A549 (cell line): ENCODE results near the gene PCDHGC4.

Experiments
- BHLHE40 ChIP-seq: IDR thresholded peaks from 2 replicates; pipeline ENCODE4 v1.6.1; 2012; ENCODE audit warnings: low read depth, low read length, inconsistent platforms
- CTCF ChIP-seq: fragments of >200 bp; sonication (Bioruptor Twin); formaldehyde crosslinking; IDR thresholded peaks from 3 replicates; pipeline ENCODE4 v1.5.1; 2016
- EHMT2 ChIP-seq: fragments of 200-600 bp; sonication (generic); IDR thresholded peaks from 2 replicates; pipeline ENCODE4 v1.6.1; 2016; ENCODE audit warnings: antibody characterized with exemption, low read depth, mild to moderate bottlenecking, moderate library complexity
- MAFK ChIP-seq: fragments of 450-650 bp; IDR thresholded peaks from 2 replicates; pipeline ENCODE4 v1.6.1; 2014; ENCODE audit not compliant: partially characterized antibody
- NFE2L2 ChIP-seq: fragments of 150-350 bp; conservative IDR thresholded peaks from 2 replicates; pipeline ENCODE4 v1.6.1; 2014; ENCODE audit warnings: low read length
- NPAS2 ChIP-seq: fragments of 250-450 bp; sonication (Bioruptor Pico); IDR thresholded peaks from 2 replicates; pipeline ENCODE4 v1.8.0; 2022; ENCODE audit warnings: mild to moderate bottlenecking, moderate library complexity, borderline replicate concordance
- POLR2A ChIP-seq: IDR thresholded peaks from 2 replicates; pipeline ENCODE4 v1.6.1; 2012; ENCODE audit warnings: mild to moderate bottlenecking, low read length
- POLR2AphosphoS2 ChIP-seq: conservative IDR thresholded peaks from 2 replicates; pipeline ENCODE4 v1.6.1; 2012; ENCODE audit warnings: low read length, improper control_type of control experiment, inconsistent platforms
- RAD21 ChIP-seq, 2 experiments: fragments of >200 bp in 1 of 2; sonication (Bioruptor Twin) in 1 of 2; formaldehyde crosslinking in 1 of 2; IDR thresholded peaks in 1 of 2; conservative IDR thresholded peaks in 1 of 2; 2 replicates in 1 of 2; 3 replicates in 1 of 2; pipeline ENCODE4 v1.6.1; 2012 to 2018; ENCODE audit warnings: inconsistent platforms in 1 of 2
- ZC3H11A ChIP-seq: fragments of 450-650 bp; IDR thresholded peaks from 2 replicates; pipeline ENCODE4 v1.6.1; 2014; ENCODE audit warnings: antibody characterized with exemption, mild to moderate bottlenecking

DNA sequence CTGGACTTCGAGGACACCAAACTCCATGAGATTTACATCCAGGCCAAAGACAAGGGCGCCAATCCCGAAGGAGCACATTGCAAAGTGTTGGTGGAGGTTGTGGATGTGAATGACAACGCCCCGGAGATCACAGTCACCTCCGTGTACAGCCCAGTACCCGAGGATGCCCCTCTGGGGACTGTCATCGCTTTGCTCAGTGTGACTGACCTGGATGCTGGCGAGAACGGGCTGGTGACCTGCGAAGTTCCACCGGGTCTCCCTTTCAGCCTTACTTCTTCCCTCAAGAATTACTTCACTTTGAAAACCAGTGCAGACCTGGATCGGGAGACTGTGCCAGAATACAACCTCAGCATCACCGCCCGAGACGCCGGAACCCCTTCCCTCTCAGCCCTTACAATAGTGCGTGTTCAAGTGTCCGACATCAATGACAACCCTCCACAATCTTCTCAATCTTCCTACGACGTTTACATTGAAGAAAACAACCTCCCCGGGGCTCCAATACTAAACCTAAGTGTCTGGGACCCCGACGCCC, 7.7 kb upstream of the PCDHGC4 start:
- TF ChIP-seq NPAS2 (no peak), CTCF (no peak), POLR2AphosphoS2 (no peak), ZC3H11A (no peak), MAFK (no peak), EHMT2 (no peak), NFE2L2 (no peak), RAD21 (conservative IDR thresholded peaks at IDR 0.05 in 1 of 2, IDR thresholded peaks at IDR 0.05 in 1 of 2) (no peak), POLR2A (no peak), BHLHE40 (no peak)
